Suprapubic skin (tissue), 4 donors: ENCODE data around the gene NTN1. TPM values are rescaled to one million over a fixed set of nuclear protein-coding genes. Genes with fewer than 3 reads are reported as not detected.

ENCODE experiments used
- DNase-seq, 2 donors: peaks; one replicate each; pipeline ENCODE4 v3.0.0-alpha.2; 2019; ENCODE audit warnings: low spot score in 2 of 2
- H3K27ac ChIP-seq: fragments of 200-600 bp; sonication (generic); one replicate; pipeline ENCODE4 v1.5.1; 2019
- H3K27me3 ChIP-seq: fragments of 200-600 bp; sonication (generic); one replicate; pipeline ENCODE4 v1.5.1; 2019
- H3K36me3 ChIP-seq: fragments of 200-600 bp; sonication (generic); one replicate; pipeline ENCODE4 v1.5.1; 2019
- H3K4me1 ChIP-seq: fragments of 200-600 bp; sonication (generic); one replicate; pipeline ENCODE4 v1.5.1; 2019
- H3K4me3 ChIP-seq: fragments of 200-600 bp; sonication (generic); one replicate; pipeline ENCODE4 v1.5.1; 2019; ENCODE audit warnings: mild to moderate bottlenecking
- H3K9me3 ChIP-seq: fragments of 200-600 bp; sonication (generic); one replicate; pipeline ENCODE4 v1.5.1; 2019
- EP300 ChIP-seq: sonication (generic); formaldehyde crosslinking; IDR thresholded peaks from one replicate; pipeline ENCODE4 v1.6.1; 2017; ENCODE audit warnings: antibody characterized with exemption
- POLR2A ChIP-seq, 2 donors: fragments of 450-650 bp; IDR thresholded peaks; one replicate each; pipeline ENCODE4 v1.6.1; 2017; ENCODE audit warnings: antibody characterized with exemption in 2 of 2, mild to moderate bottlenecking in 2 of 2, moderate library complexity in 2 of 2
- POLR2AphosphoS5 ChIP-seq, 3 donors: sonication (generic); formaldehyde crosslinking; IDR thresholded peaks; one replicate each; pipeline ENCODE4 v1.6.1; 2017; ENCODE audit warnings: antibody characterized with exemption in 3 of 3
- WGBS: methylation state at CpG from one replicate; pipeline ENCODE4 v1.1.5; 2018; 5-methylcytosine and 5-hydroxymethylcytosine counted together
- total RNA-seq, 4 donors: library from RNA; depleted of rRNA; stranded (reverse); fragments of >200 nt; gene quantifications; one replicate each; pipeline ENCODE4 v1.1.0, GENCODE V29; 2016
- TF ChIP-seq, protein P1 (sequence below), 2 donors: fragments of 200-600 bp in 1 of 2; fragments of 450-650 bp in 1 of 2; sonication (generic) in 1 of 2; IDR thresholded peaks; one replicate each; pipeline ENCODE4 v1.5.1; 2016 to 2019; ENCODE audit warnings: antibody characterized with exemption in 2 of 2, mild to moderate bottlenecking in 1 of 2, moderate library complexity in 1 of 2

Gene NTN1
- total RNA-seq, 4 donors from 2014 or later, result 2.4 to 5.9 (median 3.4) TPM

- WGBS, result 83% methylated on average over 18 of the region's 31 CpGs
- TF ChIP-seq POLR2AphosphoS5 (IDR thresholded peaks at IDR 0.05) (no peak), POLR2A (IDR thresholded peaks at IDR 0.05) (no peak), EP300 (no peak)
- TF ChIP-seq, protein P1, sequence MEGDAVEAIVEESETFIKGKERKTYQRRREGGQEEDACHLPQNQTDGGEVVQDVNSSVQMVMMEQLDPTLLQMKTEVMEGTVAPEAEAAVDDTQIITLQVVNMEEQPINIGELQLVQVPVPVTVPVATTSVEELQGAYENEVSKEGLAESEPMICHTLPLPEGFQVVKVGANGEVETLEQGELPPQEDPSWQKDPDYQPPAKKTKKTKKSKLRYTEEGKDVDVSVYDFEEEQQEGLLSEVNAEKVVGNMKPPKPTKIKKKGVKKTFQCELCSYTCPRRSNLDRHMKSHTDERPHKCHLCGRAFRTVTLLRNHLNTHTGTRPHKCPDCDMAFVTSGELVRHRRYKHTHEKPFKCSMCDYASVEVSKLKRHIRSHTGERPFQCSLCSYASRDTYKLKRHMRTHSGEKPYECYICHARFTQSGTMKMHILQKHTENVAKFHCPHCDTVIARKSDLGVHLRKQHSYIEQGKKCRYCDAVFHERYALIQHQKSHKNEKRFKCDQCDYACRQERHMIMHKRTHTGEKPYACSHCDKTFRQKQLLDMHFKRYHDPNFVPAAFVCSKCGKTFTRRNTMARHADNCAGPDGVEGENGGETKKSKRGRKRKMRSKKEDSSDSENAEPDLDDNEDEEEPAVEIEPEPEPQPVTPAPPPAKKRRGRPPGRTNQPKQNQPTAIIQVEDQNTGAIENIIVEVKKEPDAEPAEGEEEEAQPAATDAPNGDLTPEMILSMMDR (IDR thresholded peaks at IDR 0.05), result no peak
Observed at GRCh38 chr17:9162275-9162985, 141.1 kb downstream of the NTN1 start.

GRCh38 chr17:9166788-9167187, 145.5 kb downstream of the NTN1 start:
- Histone ChIP-seq H3K4me3 (no peak overlapping the region), H3K36me3 (no peaks in the 10 kb centered on the region), H3K27ac (no peak overlapping the region), H3K4me1 (peaks cover 7% of the 10 kb centered on the region), H3K9me3 (no peaks in the 10 kb centered on the region), H3K27me3 (no peaks in the 10 kb centered on the region)
- TF ChIP-seq, protein P1 (IDR thresholded peaks at IDR 0.05), result no peak
- no peak for TF ChIP-seq POLR2AphosphoS5 (IDR thresholded peaks at IDR 0.05)
- 91% methylated on average over 7 of the region's 9 CpGs for WGBS
- no peak for DNase-seq

More at GRCh38 chr17:9162275-9162985, 141.1 kb downstream of the NTN1 start:
- Histone ChIP-seq H3K36me3 (no peaks in the 10 kb centered on the region), H3K4me3 (no peak overlapping the region), H3K27me3 (no peaks in the 10 kb centered on the region), H3K27ac (peak overlapping the region; percentile 59), H3K4me1 (peaks cover 7% of the 10 kb centered on the region), H3K9me3 (no peaks in the 10 kb centered on the region)
- DNase-seq, result no peak

- Histone ChIP-seq H3K27ac (no peak overlapping the region), H3K4me3 (no peak overlapping the region), H3K36me3 (no peaks in the 10 kb centered on the region), H3K4me1 (peaks cover 7% of the 10 kb centered on the region), H3K27me3 (no peaks in the 10 kb centered on the region), H3K9me3 (no peaks in the 10 kb centered on the region)
- DNase-seq, result no peak
- 80% methylated on average over 6 of the region's 6 CpGs for WGBS
- TF ChIP-seq, protein P1 (IDR thresholded peaks at IDR 0.05), result no peak
- no peak for TF ChIP-seq POLR2AphosphoS5 (IDR thresholded peaks at IDR 0.05)
- TF ChIP-seq EP300, result no peak
- TF ChIP-seq POLR2A (IDR thresholded peaks at IDR 0.05), result no peak
Observed at GRCh38 chr17:9167379-9167778, 146.1 kb downstream of the NTN1 start.

GRCh38 chr17:9169116-9169515, 147.8 kb downstream of the NTN1 start:
- Histone ChIP-seq H3K4me1 (no peaks in the 10 kb centered on the region), H3K9me3 (no peaks in the 10 kb centered on the region), H3K4me3 (no peak overlapping the region), H3K27me3 (no peaks in the 10 kb centered on the region), H3K27ac (no peak overlapping the region), H3K36me3 (no peaks in the 10 kb centered on the region)
- TF ChIP-seq, protein P1 (IDR thresholded peaks at IDR 0.05), result no peak
- TF ChIP-seq POLR2A (IDR thresholded peaks at IDR 0.05) (no peak), POLR2AphosphoS5 (IDR thresholded peaks at IDR 0.05) (no peak), EP300 (no peak)
- WGBS, result 88% methylated on average over 3 of the region's 3 CpGs
- DNase-seq, result no peak

DNA sequence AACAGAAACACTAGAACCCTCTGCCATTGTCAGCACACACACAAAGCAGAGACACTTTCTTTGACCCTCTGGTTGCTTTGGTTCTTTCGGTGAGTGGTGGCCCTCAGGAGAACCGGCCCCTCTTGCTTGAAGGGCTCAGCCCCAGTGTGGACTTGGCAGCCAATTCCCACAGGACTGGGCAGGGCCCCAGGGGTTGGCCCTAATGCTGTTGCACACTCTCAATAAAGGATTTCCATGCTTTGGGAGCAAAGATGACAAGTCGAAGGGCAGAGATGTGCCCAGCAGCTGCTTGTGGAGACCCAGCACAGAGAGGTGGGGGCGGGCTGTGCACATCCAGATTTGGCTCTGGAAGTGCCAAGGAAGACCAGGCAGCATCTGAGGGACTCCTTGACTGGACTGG, 149.0 kb downstream of the NTN1 start:
- 60% methylated on average over 1 of the region's 4 CpGs for WGBS
- Histone ChIP-seq H3K27me3 (no peaks in the 10 kb centered on the region), H3K9me3 (no peaks in the 10 kb centered on the region), H3K36me3 (no peaks in the 10 kb centered on the region), H3K4me1 (no peaks in the 10 kb centered on the region), H3K4me3 (no peak overlapping the region), H3K27ac (no peak overlapping the region)
- DNase-seq, result no peak
- TF ChIP-seq, protein P1 (IDR thresholded peaks at IDR 0.05), result no peak
- TF ChIP-seq EP300 (no peak), POLR2A (IDR thresholded peaks at IDR 0.05) (no peak), POLR2AphosphoS5 (IDR thresholded peaks at IDR 0.05) (no peak)
